Stimulated activated CD4-positive, alpha-beta T cell treated with anti-CD3 and anti-CD28 coated beads, Interleukin-15, amount 100 ng/mL, for 1 hour (primary cell): ENCODE data around the gene CFAP58.

Experiments used
- DNase-seq, 2 donors: peaks; one replicate each; pipeline ENCODE4 v3.0.0-alpha.2; 2020; ENCODE audit warnings: low read depth in 1 of 2, low spot score in 1 of 2

The CFAP58 gene

DNA sequence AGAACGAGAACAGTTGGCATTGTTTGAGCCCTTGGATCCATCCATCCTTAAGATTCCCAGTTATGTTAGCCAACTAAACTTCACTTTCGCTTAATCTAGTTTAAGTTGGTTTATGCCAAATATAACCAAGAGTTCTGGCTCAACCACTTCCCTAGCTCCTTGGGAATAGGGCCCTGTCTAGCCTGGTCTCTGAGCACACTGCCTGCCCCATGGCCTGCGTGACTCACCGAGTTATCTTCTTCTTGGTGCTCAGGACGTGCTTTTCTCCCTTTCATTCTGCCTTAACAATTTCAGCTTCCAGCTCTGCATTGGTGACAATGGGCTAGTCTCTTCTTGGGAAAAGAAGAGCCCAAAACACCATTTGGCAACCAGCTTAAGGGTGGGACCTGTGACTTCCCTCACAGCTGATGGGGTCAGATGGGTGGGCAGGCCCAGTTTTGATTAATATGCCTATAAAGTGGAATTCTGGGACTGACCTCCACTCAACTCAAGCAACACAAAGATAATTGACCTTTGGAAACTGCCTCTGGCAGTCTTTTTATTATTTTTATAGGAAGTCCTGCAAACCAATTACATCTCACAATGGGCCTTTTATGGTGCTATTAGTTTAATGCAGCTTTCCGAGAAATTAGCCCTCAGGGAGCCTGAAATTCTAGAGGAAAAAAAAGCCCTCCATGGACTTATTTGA, 126.4 kb downstream of the CFAP58 start:
- no peak for DNase-seq

DNA sequence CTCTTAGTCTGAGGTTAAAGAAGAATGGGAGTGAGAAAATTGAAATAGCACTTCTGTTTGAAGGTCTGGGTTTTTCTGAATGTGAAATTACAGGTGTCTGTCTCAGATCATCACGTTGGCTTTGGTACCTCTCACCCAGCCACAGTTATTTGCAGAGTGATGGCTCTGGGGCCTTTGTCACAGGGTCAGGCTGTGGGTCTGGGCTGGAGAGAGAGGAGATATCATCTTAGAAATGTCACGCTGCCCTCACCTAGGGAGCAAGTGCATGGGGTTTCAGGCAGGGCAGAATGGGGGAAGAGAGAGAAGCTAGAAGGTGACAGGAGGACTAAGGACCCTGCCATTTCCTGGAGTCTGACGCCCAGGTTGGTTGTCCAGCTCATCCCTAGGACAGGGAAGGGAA, 127.2 kb downstream of the CFAP58 start:
- DNase-seq, result no peak

DNA sequence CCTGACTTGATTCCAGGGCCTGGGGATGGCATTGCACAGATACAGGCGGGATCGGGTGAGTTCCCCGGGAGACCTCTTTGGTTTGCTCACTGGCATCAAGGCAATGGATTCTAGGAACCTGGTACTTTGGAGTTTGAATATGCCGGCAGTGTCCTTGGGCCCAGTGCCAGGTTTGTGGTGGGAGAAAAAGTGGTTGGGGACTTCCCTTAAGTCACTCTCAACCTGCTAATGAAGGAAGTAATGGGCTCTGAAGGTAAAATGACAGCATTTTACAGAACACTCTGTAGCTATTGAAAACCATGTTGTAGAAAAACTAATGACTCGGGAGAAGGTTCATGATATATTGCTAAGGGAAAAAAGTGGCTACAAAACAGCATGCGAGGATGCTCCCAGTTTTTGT, 129.9 kb downstream of the CFAP58 start:
- no peak for DNase-seq

DNA sequence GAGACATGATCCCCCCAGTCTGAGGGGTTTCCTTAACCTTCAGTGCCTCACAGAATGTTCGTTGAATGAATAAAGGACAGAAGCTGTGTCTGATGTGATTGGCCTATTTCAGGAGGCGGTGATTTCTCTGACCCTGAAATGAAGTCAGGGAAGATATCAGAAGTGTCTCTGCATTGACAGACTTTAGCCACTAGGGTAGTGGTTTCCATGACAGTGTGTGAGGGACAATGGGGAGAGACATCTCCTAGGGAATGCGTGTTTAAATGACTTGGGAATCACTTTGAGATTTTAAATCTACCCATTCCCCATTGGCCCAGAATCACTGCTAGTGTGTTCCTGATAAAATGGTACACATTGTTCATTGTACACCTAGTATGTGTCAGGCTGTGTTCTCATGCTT, 132.0 kb downstream of the CFAP58 start:
- DNase-seq, result no peak

DNA sequence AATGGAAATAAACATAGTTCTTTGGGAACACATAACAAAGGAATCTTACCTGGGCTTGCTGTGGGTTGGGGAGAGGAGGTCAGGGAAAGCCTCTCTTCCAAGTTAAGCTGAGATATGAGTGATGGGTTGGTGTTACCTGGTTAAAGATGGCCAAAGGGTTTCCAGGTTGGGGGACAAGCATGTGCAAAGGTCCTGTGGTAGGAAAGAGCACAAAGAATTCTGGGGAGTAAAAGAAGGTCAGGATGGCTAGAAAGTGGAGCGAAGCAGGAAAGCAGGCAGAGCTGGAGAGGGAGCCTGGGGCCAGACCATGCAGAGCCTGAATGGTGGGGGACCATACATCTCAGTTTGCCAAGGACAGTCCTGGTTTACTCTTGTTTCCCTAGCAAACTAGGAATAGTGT, 133.2 kb downstream of the CFAP58 start:
- no peak for DNase-seq

DNA sequence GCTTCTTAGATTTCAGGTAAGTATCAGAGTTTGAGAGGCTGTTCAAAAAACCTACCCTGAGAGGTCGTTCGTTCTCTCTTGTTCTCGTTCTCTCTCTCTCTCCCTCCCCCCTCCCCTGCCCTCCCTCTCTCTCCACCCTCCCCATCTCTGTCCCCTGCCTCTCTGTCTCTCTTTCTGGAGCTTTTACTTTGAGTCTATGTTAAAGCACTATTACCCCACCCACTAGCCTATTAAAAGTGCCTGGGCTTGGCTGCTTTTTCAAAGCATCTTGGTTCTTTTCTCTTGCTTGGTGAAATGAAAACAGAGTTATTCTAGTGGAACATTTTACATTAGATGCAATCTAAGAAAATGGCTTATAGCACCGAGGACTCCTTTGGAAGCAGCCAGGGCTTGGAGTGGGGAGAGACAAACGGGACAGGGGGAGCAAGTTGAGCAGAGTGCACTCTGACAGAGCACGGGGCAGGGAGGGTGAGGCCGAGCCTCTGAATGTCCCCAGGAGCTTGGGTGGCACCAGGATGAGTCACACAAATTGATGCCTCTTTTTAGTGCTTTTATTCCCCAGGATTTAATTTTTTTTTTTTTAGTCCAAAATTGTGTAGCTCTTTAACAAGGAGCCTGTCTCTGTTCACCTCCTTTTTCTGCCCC, 134.3 kb downstream of the CFAP58 start:
- no peak for DNase-seq

DNA sequence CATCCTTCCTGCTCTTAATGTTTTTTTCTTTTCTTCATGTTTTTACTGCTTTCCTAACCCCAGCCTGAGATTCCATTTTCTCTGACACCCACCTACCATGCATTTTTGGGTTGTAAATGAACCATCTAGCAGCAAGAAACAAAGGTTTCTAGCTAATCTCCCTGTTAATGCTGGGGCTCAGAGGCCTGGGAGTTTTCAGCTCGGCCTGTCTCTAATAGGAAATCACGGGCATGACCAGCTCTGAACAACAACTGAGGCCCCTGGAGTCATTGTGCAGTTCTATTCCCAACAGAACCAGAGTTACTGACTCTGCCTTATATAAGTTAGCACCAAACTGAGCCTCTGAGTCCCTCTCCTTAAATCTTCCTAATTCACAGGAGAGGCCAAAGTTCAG, 134.8 kb downstream of the CFAP58 start:
- DNase-seq, result no peak

DNA sequence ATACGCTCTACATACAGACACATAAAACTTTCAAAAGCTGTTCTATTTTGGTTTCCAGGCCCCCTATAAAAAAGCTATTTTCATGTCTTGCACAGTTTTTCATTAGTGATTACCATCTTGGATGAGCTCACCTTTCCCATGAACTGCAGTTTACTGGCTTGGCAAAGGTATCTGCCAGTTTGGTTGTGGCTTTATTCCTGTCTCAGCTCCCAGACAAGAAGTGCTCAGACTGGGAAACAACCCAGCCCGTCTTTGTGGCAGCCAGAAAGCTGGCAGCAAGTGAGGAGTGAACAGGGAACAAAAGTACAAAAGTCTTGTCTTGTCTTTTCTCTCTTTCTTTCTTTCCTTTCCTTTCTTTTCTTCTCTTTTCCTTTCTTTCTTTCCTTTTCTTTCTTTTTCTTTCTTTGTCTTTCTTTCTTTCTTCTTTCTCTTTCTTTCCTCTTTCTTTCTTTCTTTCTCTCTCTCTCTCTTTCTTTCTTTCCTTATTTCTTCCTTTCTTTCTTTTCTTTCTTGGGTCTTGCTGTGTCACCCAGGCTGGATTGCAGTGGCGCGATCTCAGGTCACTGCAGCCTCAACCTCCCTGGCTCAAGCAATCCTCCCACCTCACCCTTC, 138.8 kb downstream of the CFAP58 start:
- no peak for DNase-seq

DNA sequence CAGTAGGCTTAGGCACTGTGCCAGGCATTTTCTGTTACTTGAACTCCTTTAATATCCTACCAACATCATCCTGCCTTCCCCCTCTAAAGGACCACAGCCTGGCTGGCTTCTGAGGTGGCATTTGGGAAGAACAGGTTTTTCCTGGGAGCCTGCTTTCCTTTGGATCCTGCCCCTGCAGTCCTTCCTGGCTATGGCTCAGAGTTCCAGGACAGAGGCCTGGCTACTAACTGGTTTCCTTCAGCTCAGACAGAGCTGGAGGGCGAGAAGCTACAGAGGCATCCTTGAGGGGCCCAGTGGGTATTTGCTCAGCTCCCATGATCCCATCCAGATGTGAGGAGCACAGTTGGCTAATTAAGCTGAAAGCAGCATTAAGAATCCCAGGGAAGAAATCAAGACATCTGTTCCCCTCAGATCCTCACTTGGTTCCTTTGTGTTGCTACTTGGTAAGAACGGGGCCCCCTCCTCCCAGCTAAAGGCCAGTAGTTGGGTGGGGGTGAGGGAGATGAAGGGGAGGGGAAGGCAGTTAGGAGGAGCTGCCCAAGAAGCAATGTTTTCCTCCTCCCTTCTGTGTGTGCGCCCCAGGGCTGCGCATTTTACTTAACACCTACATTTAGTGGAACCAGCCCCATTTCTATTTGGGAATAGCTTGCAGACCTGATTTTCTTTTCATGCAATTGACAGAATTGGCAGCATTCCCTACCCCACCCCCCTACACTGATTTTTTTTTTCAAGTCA, 144.9 kb downstream of the CFAP58 start:
- no peak for DNase-seq

DNA sequence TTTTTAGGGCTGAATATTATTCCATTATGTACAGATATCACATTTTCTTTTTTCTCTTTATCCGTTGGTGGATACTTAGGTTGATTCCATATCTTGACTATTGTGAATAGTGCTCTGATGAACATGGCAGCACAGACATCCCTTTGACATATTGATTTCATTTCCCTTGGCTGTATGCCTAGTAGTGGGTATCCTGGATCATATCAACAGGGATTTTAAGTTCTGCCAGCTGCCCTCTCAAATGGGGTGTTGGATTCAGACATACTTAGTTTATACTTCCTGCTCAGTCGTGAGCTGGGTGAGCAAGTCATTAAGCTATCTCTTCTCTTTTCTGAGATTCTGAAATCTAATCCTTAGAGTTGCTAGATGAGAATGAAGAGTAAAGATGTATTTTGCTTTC, 147.8 kb downstream of the CFAP58 start:
- no peak for DNase-seq

DNA sequence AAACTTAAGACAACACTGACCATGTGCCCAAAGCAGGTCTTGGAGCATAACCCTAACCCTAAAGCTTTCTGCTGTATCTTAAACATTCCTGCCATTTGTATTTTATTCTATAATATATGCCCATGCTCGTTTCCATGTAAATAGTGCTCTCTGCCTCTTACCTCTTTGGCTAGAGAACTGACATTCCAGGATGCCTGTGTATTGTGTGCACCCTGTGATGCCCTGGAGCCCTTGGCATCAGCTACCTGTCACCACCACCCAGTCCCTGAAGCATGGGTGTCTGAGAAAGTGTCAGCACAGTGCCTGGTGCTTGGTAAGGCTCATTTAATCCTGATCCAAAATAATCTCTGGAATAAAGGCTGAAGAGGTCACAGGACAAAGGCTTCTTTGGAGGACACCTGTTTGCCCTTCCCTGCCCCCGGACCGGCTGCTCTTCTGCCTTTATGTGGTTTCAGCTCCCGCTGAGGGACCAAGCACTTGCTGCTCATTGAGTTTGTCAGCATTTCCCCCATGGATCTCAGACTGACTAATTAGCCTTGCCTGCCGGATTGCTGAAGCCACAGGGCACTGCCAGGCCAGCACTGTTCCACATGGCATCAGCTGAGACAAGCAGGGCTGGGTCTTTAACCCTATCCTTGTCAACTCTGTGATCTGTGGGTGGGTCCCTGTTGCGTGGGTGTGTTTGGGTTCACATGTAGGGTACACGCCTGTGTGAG, 148.4 kb downstream of the CFAP58 start:
- no peak for DNase-seq

DNA sequence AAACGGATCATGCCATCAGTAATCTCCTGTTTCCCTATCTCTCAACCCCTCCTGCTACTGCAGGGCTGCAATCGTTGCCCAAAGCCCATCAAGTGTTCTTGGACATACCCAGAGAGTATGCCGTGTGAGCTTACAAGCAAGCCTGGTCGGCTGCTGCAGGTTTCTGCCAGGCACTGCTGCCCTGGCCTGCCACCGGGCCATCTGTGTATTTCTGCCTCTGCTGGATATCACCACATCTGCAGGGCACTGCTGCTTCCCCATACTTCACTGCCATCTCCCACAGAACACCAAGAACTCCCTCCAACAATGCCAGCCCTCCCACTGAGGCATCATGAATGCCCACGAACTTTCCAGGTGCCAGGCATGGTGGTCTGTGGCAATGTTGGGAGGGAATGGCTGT, 149.3 kb downstream of the CFAP58 start:
- DNase-seq, result no peak
